ENCODE results near the gene CACHD1.

The CACHD1 gene

GRCh38 chr1:64469977-64470664 is at the start of gene CACHD1:
Gene CACHD1 (plus strand): TSS chr1:64470129. CDS start chr1:64470745, 616 bp downstream.
- DNase-seq = peak; percentile 53 to 56

- DNase-seq = no peak
Measured at GRCh38 chr1:64421377-64421776, 48.6 kb upstream of the CACHD1 start.

- no peak for DNase-seq
Measured at GRCh38 chr1:64423526-64423925, 46.4 kb upstream of the CACHD1 start.

- no peak for DNase-seq
Measured at GRCh38 chr1:64424412-64424811, 45.5 kb upstream of the CACHD1 start.

GRCh38 chr1:64425521-64425920 is 44.4 kb upstream of the CACHD1 start:
- DNase-seq = no peak

GRCh38 chr1:64426681-64427080 is 43.2 kb upstream of the CACHD1 start:
- no peak for DNase-seq

GRCh38 chr1:64427879-64428278 is 42.0 kb upstream of the CACHD1 start:
- no peak for DNase-seq

GRCh38 chr1:64433308-64433707 is 36.6 kb upstream of the CACHD1 start:
- no peak for DNase-seq

- DNase-seq = no peak
Measured at GRCh38 chr1:64433747-64434146, 36.2 kb upstream of the CACHD1 start.

GRCh38 chr1:64435000-64435399 is 34.9 kb upstream of the CACHD1 start:
- no peak for DNase-seq

GRCh38 chr1:64437453-64437852 is 32.5 kb upstream of the CACHD1 start:
- DNase-seq = no peak

GRCh38 chr1:64440183-64440826 is 29.6 kb upstream of the CACHD1 start:
- no peak for DNase-seq

- DNase-seq = no peak
Measured at GRCh38 chr1:64451440-64451839, 18.5 kb upstream of the CACHD1 start.

GRCh38 chr1:64453688-64454087 is 16.2 kb upstream of the CACHD1 start:
- DNase-seq = no peak

GRCh38 chr1:64458915-64459314 is 11.0 kb upstream of the CACHD1 start:
- no peak for DNase-seq

GRCh38 chr1:64459743-64460142 is 10.2 kb upstream of the CACHD1 start:
- no peak for DNase-seq

GRCh38 chr1:64466033-64466432 is 3.9 kb upstream of the CACHD1 start:
- no peak for DNase-seq

GRCh38 chr1:64469116-64469976 is 583 bp upstream of the CACHD1 start:
- DNase-seq = no peak

GRCh38 chr1:64470665-64471217 is 812 bp downstream of the CACHD1 start:
- DNase-seq = no peak

GRCh38 chr1:64471218-64472039 is 1.5 kb downstream of the CACHD1 start:
- DNase-seq = no peak

- DNase-seq = no peak
Measured at GRCh38 chr1:64472040-64472376, 2.1 kb downstream of the CACHD1 start.

GRCh38 chr1:64472805-64473204 is 2.9 kb downstream of the CACHD1 start:
- DNase-seq = no peak

GRCh38 chr1:64473367-64473766 is 3.4 kb downstream of the CACHD1 start:
- DNase-seq = no peak

Measured in activated CD4-positive, alpha-beta T cell treated with anti-CD3 and anti-CD28 coated beads, Interleukin-2, amount 50 U/mL, for 4 hours (primary cell).